Endometrial microvascular endothelial cells (primary cell): Measurements from ENCODE around the gene BAD. TPM values are rescaled to one million over a fixed set of nuclear protein-coding genes. Genes with fewer than 3 reads are reported as not detected.

ENCODE experiments used
- in situ Hi-C: cut with HindIII; loops from 2 replicates; pipeline ENCODE4 v1.10.0; 2017; ENCODE audit warnings: low sequenced_read_pairs, low pct_unique_long_range_greater_than_20kb; ENCODE audit errors: inconsistent ontology term
- total RNA-seq: library from RNA; depleted of rRNA; stranded (reverse); fragments of >200 nt; gene quantifications from one replicate; pipeline ENCODE4 v1.2.3, GENCODE V29; 2015; ENCODE audit errors: inconsistent ontology term

The BAD gene
- total RNA-seq, 1 donor from 2014 or later: 91.0 TPM

DNA sequence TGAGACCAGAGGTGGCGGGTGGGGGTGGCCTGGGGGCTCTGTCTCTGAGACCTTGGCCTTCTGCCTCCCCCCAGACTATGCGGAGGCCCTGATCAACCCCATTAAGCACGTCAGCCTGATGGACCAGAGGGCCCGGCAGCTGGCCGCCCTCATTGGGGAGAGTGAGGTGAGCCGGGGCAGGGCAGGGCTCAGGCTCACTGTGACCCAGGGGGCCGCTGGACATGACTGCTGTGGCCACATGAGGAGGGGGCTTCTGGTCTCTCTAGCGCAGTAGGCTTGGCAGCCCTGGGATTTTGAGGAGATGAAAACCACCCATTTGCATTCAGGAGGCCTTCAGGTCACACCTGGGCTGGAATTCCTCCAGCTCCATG lies 20.5 kb downstream of the BAD start:
- in situ Hi-C loops: no loop called here

DNA sequence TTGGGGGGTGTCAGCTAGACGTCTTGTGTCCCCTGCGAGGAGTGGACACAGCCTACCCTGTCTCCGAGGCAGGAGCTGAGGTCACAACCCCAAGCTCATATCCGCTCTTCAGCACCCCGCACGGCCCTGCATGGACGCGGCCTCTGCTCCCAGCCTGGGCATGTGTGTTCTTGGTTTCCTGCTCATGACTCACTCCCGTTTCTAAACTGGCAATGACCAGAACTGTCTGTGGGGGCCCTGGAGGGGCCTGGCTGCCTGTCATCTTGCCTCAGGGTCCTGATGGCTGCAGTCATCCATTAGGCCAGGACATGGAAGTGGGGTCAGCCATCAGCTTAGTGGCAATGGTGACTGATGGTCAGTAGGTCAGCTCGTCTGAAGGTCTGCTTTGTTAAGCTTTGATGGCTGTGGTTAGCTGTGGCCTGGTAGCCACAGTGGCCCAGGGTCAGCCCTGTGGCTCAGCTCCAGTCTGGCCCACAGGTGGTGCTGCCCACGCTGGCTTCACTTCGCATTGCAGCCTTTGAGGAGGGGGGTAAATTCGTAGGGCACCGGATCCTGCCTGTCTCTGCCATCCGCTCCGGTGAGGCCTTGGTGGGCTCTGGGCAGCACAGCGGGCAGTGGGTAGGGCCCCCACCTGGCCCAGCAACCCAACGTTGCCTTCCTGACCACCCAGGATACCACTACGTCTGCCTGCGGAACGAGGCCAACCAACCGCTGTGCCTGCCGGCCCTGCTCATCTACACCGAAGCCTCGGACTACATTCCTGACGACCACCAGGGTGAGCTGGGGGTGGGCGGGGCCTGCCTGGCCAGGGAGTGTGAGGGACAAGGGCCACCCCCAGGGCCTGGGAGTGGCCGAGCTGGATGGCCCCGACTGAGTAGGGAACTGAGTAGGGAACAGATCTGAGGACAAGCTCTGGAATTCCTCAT lies 21.2 kb downstream of the BAD start:
- in situ Hi-C loops: no loop called here

GRCh38 chr11:64262271-64263002 lies 22.0 kb downstream of the BAD start:
- in situ Hi-C loops: no loop called here

GRCh38 chr11:64261556-64262080 lies 22.8 kb downstream of the BAD start:
- in situ Hi-C loops: no loop called here

- in situ Hi-C loops: no loop called here
Measured at GRCh38 chr11:64260147-64260708, 24.2 kb downstream of the BAD start.

- in situ Hi-C loops: no loop called here
Measured at GRCh38 chr11:64259533-64260067, 24.9 kb downstream of the BAD start.

- in situ Hi-C loops: no loop called here
Measured at GRCh38 chr11:64258946-64259532, 25.4 kb downstream of the BAD start.

- in situ Hi-C loops: no loop called here
Measured at GRCh38 chr11:64258356-64258755, 26.1 kb downstream of the BAD start.

- in situ Hi-C loops: no loop called here
Measured at GRCh38 chr11:64256300-64256699, 28.2 kb downstream of the BAD start.

- in situ Hi-C loops: no loop called here
Measured at GRCh38 chr11:64255135-64256128, 29.0 kb downstream of the BAD start.

GRCh38 chr11:64254326-64254725 lies 30.1 kb downstream of the BAD start:
- in situ Hi-C loops: no loop called here

GRCh38 chr11:64253481-64253880 lies 31.0 kb downstream of the BAD start:
- in situ Hi-C loops: no loop called here

GRCh38 chr11:64253043-64253442 lies 31.4 kb downstream of the BAD start:
- in situ Hi-C loops: no loop called here

- in situ Hi-C loops: no loop called here
Measured at GRCh38 chr11:64252003-64252872, 32.2 kb downstream of the BAD start.

GRCh38 chr11:64251753-64252002 lies 32.8 kb downstream of the BAD start:
- in situ Hi-C loops: no loop called here

DNA sequence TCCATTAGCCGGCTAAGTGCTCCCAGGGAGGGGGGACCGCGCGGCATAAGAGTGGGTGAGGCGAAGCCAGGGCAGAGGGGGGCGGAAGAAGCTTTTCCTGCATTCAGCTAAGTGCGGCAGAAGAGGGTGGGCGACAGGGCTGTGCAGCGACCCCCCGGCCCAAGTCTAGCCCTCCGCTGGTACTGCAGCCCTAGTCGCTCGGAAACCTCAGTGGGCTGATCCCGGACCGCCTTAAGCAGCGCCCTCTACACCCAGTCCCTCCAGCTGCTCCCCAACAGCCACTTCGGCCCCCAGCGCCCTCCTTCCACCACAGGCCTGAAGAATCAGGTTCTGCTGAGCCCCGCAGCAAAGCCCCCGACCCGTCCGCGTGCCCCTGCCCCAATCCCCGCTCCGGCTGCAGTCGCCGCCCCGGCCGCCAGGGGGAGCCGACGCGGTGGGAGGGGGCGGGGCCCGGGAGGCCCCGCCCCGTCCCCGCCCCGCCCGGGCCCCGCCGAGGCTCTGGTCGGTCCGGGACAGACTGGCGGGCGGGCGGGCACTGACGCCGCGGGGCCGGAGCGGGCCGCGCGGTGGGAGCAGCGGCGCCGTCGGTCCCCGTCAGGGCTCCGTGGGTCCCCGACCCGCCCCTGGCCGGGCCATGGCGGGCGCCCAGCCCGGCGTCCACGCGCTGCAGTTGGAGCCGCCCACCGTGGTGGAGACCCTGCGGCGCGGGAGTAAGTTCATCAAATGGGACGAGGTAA lies 33.3 kb downstream of the BAD start, which contains the start of gene PLCB3:
PLCB3 (plus strand) TSS at position 515 of the 737 bp plus-strand sequence; CDS start at position 635, 120 bp downstream.
- in situ Hi-C loops: no loop called here
